GM19240 (cell line): ENCODE data around the gene ISCA1.

ENCODE experiments used
- DNase-seq: peaks from one replicate; pipeline ENCODE4 v3.0.0; 2011; ENCODE audit warnings: low spot score; ENCODE audit not compliant: insufficient read length

Gene ISCA1

GRCh38 chr9:86285261-86285660, 2.9 kb upstream of the ISCA1 start:
- no peak for DNase-seq

GRCh38 chr9:86282979-86283535, 719 bp upstream of the ISCA1 start:
- DNase-seq: no peak

GRCh38 chr9:86281593-86282076, 703 bp downstream of the ISCA1 start:
- no peak for DNase-seq

GRCh38 chr9:86280580-86280979, 1.8 kb downstream of the ISCA1 start:
- DNase-seq: no peak

- DNase-seq: no peak
Observed at GRCh38 chr9:86279839-86280238, 2.5 kb downstream of the ISCA1 start.

- DNase-seq: no peak
Observed at GRCh38 chr9:86277072-86277471, 5.3 kb downstream of the ISCA1 start.

GRCh38 chr9:86275962-86276361, 6.4 kb downstream of the ISCA1 start:
- DNase-seq: no peak

- DNase-seq: no peak
Observed at GRCh38 chr9:86274821-86275643, 7.3 kb downstream of the ISCA1 start.

- no peak for DNase-seq
Observed at GRCh38 chr9:86272221-86272620, 10.1 kb downstream of the ISCA1 start.

- DNase-seq: no peak
Observed at GRCh38 chr9:86263876-86264275, 18.5 kb downstream of the ISCA1 start.

- no peak for DNase-seq
Observed at GRCh38 chr9:86262492-86262891, 19.8 kb downstream of the ISCA1 start.

- no peak for DNase-seq
Observed at GRCh38 chr9:86259557-86259956, 22.8 kb downstream of the ISCA1 start, which contains the start of gene C9orf153. Gene C9orf153, minus strand, starts transcription at chr9:86259657. Its CDS starts 30,054 bp downstream, at chr9:86229603.

GRCh38 chr9:86257391-86257790, 24.9 kb downstream of the ISCA1 start:
- DNase-seq: no peak

GRCh38 chr9:86256653-86257052, 25.7 kb downstream of the ISCA1 start:
- no peak for DNase-seq

- DNase-seq: no peak
Observed at GRCh38 chr9:86253577-86253976, 28.8 kb downstream of the ISCA1 start.

GRCh38 chr9:86252870-86253269, 29.5 kb downstream of the ISCA1 start:
- no peak for DNase-seq

- DNase-seq: no peak
Observed at GRCh38 chr9:86250123-86250522, 32.2 kb downstream of the ISCA1 start.

- DNase-seq: no peak
Observed at GRCh38 chr9:86248746-86249145, 33.6 kb downstream of the ISCA1 start.

GRCh38 chr9:86246752-86247161, 35.6 kb downstream of the ISCA1 start:
- peak; percentile 21 for DNase-seq

GRCh38 chr9:86242071-86242470, 40.3 kb downstream of the ISCA1 start:
- DNase-seq: no peak

GRCh38 chr9:86241216-86241615, 41.1 kb downstream of the ISCA1 start:
- DNase-seq: no peak

GRCh38 chr9:86238861-86239770, 43.2 kb downstream of the ISCA1 start:
- DNase-seq: no peak
